Endometrial microvascular endothelial cells (primary cell): ENCODE results near the gene CEMP1. TPM values are rescaled to one million over a fixed set of nuclear protein-coding genes. Genes with fewer than 3 reads are reported as not detected.
"Not testable (repeated sequence)": the region's sequence is repeated elsewhere in the genome, so short reads cannot be mapped to it uniquely, and the experiment has no call there.

Source experiments
- in situ Hi-C: cut with HindIII; loops from 2 replicates; pipeline ENCODE4 v1.10.0; 2017; ENCODE audit warnings: low sequenced_read_pairs, low pct_unique_long_range_greater_than_20kb; ENCODE audit errors: inconsistent ontology term
- total RNA-seq: library from RNA; depleted of rRNA; stranded (reverse); fragments of >200 nt; gene quantifications from one replicate; pipeline ENCODE4 v1.2.3, GENCODE V29; 2015; ENCODE audit errors: inconsistent ontology term

The CEMP1 gene, protein sequence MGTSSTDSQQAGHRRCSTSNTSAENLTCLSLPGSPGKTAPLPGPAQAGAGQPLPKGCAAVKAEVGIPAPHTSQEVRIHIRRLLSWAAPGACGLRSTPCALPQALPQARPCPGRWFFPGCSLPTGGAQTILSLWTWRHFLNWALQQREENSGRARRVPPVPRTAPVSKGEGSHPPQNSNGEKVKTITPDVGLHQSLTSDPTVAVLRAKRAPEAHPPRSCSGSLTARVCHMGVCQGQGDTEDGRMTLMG
- total RNA-seq, result not detected

DNA sequence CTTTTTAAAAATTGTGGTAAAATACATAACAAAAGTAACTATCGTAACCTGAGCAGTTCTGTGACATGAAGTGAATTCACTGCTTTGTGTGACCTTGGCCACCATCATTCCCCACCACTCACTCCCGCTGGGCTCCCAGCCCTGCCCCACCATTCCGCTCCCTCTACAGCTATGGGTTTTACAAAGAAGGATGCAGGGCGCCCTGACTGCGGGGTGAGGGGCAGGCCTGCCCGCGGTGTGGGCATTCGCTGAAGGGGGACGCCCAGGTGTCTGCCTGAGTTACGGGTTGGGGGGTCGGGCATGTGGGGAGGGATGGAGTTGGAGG is at the start of gene CEMP1:
TSS of gene CEMP1 (minus strand) at position 38 of the 325 bp plus-strand sequence. CDS start 335 bp downstream, outside the sequence.
- in situ Hi-C loops, result no loop called here

DNA sequence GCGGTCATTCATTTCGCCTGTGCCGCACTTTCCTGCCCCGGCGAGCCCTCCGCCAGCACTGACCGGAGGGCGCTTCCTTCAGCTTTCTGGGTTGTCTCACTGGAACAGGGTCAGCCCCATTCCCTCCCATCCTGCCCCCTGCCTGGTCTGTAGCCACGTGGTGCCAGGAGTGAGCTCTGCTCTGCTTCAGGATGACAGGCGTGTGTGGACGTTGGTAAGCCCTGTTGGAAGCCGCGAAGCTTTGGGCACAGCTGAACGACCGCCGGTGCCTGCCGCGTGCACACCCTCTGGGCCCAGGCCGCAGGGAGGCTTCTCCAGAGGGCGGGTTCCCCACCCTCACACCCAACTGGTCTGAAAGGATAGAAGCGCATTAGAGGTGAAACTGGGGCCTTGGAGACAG is 49.6 kb upstream of the CEMP1 start:
- in situ Hi-C loops, result not testable (repeated sequence)

DNA sequence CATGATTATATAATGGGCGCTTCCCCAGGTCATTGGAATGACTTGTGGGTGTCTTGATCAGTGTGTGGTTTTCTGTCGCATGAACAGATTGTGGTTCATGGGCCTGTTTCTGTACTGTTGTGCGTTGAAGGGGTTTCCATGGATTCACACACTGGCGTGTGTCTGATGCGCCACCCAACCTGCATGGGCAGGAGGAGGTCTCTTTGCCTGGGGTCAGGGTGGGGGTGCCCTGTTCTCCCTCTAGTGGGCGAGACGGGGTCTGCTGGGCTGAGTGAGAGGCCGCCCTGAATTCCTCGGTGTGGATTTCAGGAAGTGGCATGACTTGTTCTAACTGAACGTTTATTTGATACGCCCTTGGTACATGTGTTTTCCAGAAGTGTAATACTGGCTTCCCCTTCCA is 48.9 kb upstream of the CEMP1 start:
- in situ Hi-C loops, result not testable (repeated sequence)

DNA sequence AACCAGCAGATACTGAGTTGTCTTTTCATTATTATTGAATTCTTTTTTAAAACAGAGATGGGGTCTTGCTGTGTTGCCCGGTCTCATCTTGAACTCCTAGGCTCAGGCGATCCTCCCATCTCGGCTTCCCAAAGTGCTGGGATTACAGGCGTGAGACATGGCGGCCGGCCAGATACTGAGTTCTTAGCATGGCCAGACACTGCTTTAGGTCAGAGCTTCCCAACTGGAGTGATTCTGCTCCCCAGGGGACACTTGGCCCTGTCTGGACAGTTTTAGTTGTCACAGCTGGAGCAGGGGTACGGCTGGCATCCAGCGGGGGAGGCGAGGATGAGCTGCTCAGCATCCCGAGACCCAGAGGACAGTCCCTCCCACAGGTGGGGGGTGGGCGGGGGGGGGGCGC is 47.7 kb upstream of the CEMP1 start:
- in situ Hi-C loops, result not testable (repeated sequence)

DNA sequence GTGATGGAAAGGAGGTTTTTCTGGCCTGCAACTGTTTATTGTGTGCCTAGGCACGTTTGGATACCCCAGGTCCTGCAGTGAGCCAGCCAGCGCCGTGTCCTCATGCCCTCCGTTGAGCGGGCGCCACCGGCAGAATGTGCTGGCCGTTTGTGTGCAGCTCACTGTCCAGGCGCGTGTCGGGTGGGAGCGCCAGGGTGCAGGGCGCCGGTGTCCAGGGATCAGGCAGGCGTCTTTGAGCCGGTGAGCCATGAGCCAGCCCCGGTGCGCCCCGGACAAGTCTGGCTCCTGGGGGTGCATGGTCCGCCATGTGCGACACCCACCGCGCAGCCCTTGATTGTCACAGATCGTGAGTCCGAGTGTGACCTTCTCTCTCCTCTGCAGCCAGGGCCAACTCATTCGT is 45.8 kb upstream of the CEMP1 start:
- in situ Hi-C loops, result not testable (repeated sequence)

DNA sequence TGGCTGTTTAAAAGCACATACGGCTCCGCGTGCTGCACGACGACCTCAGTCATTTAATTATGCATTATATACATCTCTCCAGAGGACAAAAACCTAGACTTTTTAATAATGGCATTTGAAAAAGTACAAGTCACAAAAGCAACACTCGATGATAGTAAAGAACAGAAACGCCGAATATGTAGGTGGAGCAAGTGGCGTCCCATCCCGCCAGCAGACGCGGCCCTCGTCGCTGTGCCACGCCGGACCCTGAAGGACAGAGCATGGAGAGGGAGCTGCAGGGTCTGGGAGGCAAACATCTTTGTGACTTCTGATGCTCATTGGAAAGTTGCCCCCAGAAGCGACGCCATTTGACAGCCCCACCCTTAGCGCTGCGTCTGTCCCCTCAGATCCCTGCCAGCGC is 44.6 kb upstream of the CEMP1 start:
- in situ Hi-C loops, result not testable (repeated sequence)

DNA sequence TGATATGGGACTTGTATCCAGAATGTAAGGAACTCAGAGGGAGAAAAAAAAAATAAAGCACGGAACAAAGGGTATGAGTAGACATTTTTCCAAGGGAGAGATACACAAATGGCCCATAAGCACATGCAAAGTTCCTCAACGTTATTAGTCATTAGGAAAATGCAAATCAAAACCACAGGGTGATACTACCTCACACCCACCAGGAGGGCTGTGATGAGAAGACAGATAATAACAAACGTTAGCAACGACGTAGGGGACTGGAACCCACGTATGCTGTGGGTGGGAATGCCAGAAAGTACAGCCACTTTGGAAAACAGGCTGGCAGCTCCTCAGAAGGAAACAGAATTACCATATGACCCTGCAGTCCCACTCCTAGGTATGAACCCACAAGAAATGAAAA is 41.5 kb upstream of the CEMP1 start:
- in situ Hi-C loops, result not testable (repeated sequence)

DNA sequence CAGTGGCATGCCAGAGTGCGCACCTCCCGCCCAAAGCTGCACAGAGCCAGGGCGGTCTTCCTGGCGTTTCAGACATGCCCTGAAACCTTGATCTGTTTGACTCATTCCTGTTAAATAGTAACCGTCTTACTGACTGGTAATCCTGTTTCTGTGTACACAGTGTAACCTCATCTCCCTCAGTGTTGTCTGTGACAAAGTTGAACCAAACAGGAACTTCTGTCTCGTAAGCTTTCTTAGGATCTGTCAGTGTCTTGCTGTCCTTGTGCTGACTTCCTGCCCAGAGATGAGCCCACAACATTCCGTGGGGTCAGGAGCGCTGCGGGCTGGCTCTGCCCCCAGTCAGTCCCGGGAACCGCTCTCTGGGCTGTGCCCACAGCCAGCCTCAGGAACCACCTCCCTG is 37.4 kb upstream of the CEMP1 start:
- in situ Hi-C loops, result not testable (repeated sequence)

DNA sequence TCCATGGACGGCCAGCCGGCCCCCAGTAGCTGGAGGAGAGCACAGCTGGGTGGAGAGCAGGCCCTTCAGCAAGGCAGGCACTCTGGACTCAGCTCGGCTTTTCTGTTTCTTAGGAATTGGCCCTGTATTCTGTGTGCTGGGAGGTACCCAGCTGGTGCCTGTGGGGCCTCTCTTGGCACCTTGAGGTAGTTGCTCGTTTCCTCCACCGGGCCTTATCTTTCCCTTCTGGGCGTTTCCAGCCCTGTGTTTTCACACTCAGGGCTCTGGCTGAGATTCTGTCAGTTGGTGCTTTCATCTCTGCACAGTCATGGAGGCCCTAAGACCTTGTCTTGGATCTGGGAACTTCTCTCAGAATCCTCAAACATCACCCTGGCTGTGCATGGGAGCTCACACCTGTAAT is 36.3 kb upstream of the CEMP1 start:
- in situ Hi-C loops, result not testable (repeated sequence)

DNA sequence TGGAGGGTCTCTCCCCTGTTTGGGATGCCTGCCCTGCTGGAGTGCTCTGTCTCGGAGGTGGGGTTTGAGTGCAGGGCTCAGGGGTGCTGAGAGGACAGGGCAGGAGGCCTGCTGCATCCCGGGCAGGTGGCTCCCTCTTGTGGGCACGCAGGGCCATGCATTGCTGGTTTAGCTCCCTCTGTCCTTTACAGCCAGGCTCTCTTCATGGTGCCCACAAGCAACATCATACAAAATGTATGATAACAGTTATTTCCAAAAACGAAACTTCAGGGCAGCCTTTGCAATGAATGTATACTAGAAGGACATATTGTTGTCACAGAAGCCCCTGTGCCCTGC is 29.6 kb upstream of the CEMP1 start:
- in situ Hi-C loops, result not testable (repeated sequence)

DNA sequence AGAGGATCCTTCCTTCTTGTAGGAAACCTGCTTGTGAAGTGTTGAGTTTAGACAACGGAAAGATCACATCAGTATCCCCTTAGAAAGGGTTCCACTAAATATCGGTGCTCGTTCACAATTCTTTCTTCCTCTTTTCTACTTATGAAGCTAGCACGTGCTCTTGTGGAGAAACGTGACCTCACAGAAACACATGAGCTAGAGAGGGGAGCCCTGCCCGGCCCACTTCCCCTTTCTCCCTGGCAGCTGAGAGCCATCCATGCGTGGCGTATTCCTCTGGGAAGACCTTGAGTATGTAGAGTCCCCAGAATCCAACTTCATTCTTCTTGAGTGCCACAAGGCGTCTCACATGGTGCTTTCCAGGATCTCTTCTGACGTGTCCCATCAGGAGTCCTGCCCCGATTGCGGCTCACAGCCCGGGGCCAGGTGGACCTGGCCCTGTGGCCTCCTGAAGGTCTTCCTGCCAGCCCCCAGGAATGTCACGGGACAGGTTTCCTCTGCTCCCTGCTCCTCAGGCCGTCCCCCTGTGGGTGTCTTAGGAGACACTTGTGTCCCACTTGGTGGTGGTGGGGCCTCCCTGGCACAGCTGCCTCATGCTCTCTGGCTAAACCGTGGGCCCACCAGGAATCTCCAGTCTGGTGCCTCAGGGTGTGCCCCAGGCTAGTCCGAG is 29.1 kb upstream of the CEMP1 start:
- in situ Hi-C loops, result not testable (repeated sequence)

DNA sequence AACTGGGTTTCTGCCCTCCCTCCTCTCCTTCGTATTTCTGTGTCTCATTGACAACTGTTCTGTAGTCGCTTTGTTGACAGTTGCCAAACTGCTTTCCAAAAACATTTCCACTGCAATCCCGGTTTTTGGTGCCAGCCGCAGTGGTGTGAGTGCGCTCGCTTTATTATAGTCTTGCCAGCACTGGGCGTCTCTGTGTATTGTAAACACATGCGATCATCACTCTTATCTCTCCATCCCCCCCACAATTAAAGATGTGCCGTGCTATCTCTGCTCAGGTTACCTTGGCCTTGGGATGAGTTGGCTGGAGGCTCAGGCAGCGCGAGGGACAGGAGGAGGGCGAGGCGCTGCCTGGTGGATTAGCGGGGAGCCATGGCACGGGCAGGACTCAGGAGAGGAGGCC is 25.9 kb upstream of the CEMP1 start:
- in situ Hi-C loops, result not testable (repeated sequence)

DNA sequence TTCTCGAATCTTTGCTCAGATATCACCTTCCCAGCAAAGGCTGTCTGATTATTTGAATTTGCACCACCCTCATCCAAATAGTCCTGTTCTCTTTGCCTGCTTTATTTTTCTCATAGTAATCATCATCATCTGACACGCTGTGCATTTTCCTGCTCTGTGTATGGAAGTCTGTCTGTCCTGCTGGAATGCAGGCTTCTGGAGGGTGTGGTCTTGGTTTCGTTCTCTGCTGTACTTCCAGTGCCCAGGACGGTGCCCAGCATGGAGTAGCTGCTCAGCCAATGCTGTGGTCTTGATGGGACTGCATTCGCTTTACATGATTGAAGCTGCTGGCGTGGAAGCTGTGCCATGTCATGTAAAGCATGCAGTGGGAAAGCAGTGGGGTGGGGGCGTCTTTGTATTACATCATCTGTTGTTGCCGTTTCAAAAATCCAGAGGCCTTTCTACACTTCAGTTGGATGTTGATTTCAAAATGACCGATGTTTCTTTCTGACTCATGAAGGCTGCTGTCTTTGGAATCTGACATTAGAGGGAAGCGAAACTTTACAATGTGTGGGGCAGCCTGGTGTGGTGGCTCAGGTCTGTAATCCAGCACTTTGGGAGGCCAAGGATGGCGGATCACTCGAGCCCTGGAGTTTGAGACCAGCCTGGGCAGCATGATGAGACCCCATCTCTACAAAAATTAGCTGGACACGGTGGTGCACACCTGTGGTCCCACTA is 23.7 kb upstream of the CEMP1 start:
- in situ Hi-C loops, result not testable (repeated sequence)

DNA sequence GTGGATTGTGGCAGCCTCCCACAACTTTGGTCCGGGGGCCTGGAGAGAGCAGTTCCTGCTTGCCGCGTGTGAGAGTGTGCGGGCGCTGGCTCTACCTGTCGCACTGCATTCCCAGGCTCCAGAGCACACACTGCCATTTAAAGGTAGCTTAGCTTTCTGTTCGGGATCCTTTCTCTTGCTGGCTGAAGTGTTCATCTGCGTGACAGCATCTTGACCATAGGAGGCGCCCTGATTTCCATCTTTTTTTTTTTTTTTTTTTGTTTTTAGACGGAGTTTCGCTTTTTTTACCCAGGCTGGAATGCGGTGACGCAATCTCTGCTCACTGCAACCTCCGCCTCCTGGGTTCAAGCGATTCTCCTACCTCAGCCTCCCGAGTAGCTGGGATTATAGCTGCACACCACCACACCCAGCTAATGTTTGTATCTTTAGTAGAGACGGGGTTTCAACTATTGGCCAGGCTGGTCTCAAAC is 20.2 kb upstream of the CEMP1 start:
- in situ Hi-C loops, result not testable (repeated sequence)

DNA sequence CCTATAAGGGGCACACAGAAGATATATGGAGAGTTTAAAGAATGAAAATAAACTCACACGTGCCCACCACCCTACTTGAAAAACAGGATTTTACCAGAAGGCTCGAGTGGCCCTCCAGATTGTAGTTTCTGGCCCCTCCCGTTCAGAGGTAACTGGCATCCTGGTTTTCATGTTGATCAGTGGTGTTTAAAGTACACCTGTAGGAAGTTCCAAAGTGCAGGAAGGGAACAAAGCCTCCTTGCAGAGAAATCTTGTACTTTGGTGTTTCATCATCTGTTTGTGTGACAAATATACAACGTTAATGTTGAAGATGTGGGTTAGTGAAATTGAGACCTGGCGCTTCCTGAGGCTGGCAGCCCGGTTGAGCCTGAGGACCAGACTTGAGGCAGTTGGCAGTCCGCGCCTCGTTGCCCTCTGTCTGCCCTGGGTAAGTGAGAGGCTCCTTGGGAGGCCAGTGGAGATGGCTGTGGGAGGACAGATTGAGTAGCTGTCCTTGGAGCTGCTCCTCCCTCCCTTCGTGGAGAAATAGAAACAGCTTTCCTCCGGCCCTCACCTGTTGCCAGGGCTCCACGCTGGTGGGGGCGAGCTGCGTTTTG is 19.2 kb upstream of the CEMP1 start:
- in situ Hi-C loops, result not testable (repeated sequence)

DNA sequence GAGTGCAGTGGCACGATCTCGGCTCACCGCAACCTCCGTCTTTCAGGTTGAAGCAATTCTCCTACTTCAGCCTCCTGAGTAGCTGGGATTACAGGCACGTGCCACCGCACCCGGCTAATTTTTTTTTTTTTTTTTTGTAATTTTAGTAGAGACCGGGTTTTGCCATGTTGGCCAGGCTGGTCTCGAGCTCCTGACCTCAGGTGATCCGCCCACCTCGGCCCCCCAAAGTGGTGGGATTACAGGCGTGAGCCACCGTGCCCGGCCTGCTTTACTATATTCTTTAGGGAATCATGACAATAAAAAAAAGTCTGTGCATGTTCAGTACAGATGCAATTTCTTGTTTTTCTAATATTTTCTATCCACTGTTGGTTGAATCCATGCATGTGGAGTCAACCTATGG is 12.6 kb upstream of the CEMP1 start:
- in situ Hi-C loops, result not testable (repeated sequence)

DNA sequence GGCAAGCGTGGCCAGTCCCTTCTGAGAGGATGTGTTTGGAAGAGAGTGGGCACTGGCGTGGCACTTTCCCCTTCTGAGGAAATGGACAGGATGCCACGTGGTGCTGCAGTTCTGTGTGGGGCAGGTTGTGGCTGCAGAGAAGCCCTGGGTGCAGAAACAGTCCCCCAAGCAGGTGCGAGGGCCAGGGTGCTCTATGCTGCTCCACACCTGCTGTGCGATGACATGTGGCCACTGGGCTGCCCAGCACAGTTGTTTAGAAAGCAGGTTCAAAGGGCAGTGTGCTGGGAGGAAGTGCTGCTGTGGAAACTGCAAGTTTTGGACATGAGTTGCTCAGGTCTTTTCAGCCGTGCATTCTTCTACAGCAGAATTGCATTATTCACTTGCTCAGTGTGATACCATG is 10.2 kb upstream of the CEMP1 start:
- in situ Hi-C loops, result not testable (repeated sequence)

DNA sequence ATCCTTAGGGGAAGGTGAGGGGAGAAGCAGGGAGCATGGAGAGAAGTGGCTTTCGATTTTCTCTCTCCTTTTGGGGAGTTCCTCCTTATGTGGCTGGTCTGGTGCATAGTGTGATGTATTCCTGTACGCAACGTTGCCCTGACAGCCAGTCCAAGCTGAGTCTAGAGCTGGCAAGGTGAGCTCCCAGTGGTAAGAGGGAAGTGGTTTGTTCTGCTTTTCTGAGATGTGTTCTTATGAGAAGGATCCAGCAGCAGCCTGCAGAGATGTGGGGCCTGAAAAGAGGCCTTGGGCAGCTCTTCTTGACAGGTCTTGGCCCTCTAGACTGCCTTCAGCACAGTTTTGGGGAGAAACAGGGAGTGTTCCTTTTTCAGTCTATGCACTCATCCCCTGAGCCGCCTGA is 9.7 kb upstream of the CEMP1 start:
- in situ Hi-C loops, result not testable (repeated sequence)

DNA sequence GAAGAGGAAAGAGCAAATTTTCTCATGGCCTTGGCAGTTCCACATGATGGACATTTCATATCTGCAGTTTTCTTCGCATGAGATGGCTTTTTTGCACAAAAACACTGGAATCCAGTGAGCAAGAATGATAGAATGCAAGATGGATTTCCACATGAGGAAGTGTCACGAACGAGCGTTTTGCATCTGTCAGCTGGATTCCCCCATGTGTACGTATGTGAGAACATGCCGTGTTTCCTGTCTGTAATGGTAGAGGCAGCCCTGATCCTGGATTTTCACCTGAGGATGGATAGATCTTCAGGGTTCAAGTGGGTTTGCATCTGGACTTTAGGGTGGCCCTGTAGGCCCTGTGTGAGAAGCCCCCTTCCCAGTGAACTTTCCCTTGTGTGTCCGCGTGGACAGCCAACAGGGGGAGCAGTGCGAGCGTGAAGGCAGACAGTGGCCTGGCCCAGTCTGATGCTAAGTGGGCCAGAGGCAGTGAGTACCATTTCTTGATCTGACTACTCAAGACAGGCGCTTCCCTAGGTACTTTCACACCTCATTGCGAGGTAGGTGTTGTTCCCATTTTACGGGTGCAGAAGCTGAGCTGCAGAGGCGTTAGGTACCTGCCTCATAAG is 8.7 kb upstream of the CEMP1 start:
- in situ Hi-C loops, result not testable (repeated sequence)
